ENCODE results near the gene RAB15. TPM values are rescaled to one million over a fixed set of nuclear protein-coding genes. Genes with fewer than 3 reads are reported as not detected.

The RAB15 gene
- total RNA-seq, 6 experiments from 2014 or later: 6.5 to 13.8 (median 9.0) TPM

- DNase-seq (no peak), ATAC-seq (no peak)
- Histone ChIP-seq H3K27ac (no peak overlapping the region), H3K4me1 (peaks cover 0 to 15% (median 2%) of the 10 kb centered on the region in 4 donors), H3K27me3 (no peaks in the 10 kb centered on the region), H3K9me3 (no peaks in the 10 kb centered on the region), H3K36me3 (no peaks in the 10 kb centered on the region), H3K4me3 (no peak overlapping the region)
- intact Hi-C loops (cut with DNase I): no loop called here
- TF ChIP-seq POLR2A (IDR thresholded peaks at IDR 0.05): no peak
- TF ChIP-seq CTCF (IDR thresholded peaks at IDR 0.05): no peak
- 90% methylated on average over 7 of the region's 7 CpGs for whole genome bisulfite sequencing (ENCODE audit: insufficient coverage, low coverage, low lambda C conversion rate, missing lambda C conversion rate)
These were observed 19.4 kb downstream of the RAB15 start for GRCh38 chr14:64952598-64953309.

GRCh38 chr14:64951724-64952123 lies 20.4 kb downstream of the RAB15 start:
- ATAC-seq (no peak), DNase-seq (no peak)
- Histone ChIP-seq H3K4me3 (no peak overlapping the region), H3K27me3 (no peaks in the 10 kb centered on the region), H3K36me3 (no peaks in the 10 kb centered on the region), H3K9me3 (no peaks in the 10 kb centered on the region), H3K4me1 (peaks cover 0 to 25% (median 7%) of the 10 kb centered on the region in 4 donors), H3K27ac (no peak overlapping the region)
- intact Hi-C loops (cut with DNase I): no loop called here
- no peak for TF ChIP-seq CTCF (IDR thresholded peaks at IDR 0.05)
- no peak for TF ChIP-seq POLR2A (IDR thresholded peaks at IDR 0.05)

GRCh38 chr14:64951291-64951690 lies 20.8 kb downstream of the RAB15 start:
- DNase-seq (no peak), ATAC-seq (no peak)
- intact Hi-C loops (cut with DNase I): no loop called here
- H3K27me3 ChIP-seq: no peaks in the 10 kb centered on the region
- no peak overlapping the region for H3K27ac ChIP-seq
- peaks cover 0 to 30% (median 7%) of the 10 kb centered on the region in 4 donors for H3K4me1 ChIP-seq
- no peak overlapping the region for H3K4me3 ChIP-seq
- H3K36me3 ChIP-seq: no peaks in the 10 kb centered on the region
- 87% methylated on average over 8 of the region's 8 CpGs for WGBS (ENCODE audit: insufficient coverage, low coverage, low lambda C conversion rate, missing lambda C conversion rate)
- TF ChIP-seq POLR2A (IDR thresholded peaks at IDR 0.05) (no peak), CTCF (IDR thresholded peaks at IDR 0.05) (no peak)
- H3K9me3 ChIP-seq: no peaks in the 10 kb centered on the region

- Histone ChIP-seq H3K9me3 (no peaks in the 10 kb centered on the region), H3K27ac (no peak overlapping the region), H3K4me3 (no peak overlapping the region), H3K27me3 (no peaks in the 10 kb centered on the region), H3K36me3 (no peaks in the 10 kb centered on the region), H3K4me1 (peaks cover 0 to 30% (median 7%) of the 10 kb centered on the region in 4 donors)
- intact Hi-C loops (cut with DNase I): no loop called here
- WGBS (ENCODE audit: insufficient coverage, low coverage, low lambda C conversion rate, missing lambda C conversion rate): 98% methylated on average over 4 of the region's 8 CpGs
- no peak for ATAC-seq
- no peak for DNase-seq
- no peak for TF ChIP-seq CTCF (IDR thresholded peaks at IDR 0.05)
- TF ChIP-seq POLR2A (IDR thresholded peaks at IDR 0.05): no peak
These were observed 21.2 kb downstream of the RAB15 start for GRCh38 chr14:64950889-64951288.
